ENCODE data around the gene GAB3. TPM values are rescaled to one million over a fixed set of nuclear protein-coding genes. Genes with fewer than 3 reads are reported as not detected.

GAB3 gene
- total RNA-seq, 1 experiment from 2014 or later, result not detected

- peaks cover 11% of the 10 kb centered on the region for H3K27me3 Mint-ChIP-seq (ENCODE audit: insufficient read depth, unreplicated experiment)
- TF ChIP-seq CTCF (IDR thresholded peaks at IDR 0.05; ENCODE audit: insufficient read depth in 1 of 2, low read depth in 1 of 2, low read length in 1 of 2, severe bottlenecking in 1 of 2, unreplicated experiment in 1 of 2), result no peak
- no peaks in the 10 kb centered on the region for H3K4me1 Mint-ChIP-seq (ENCODE audit: low read depth, unreplicated experiment)
- no peak overlapping the region for H3K27ac Mint-ChIP-seq (ENCODE audit: unreplicated experiment)
- Histone ChIP-seq H3K27me3 (replicated peaks; ENCODE audit: control insufficient read depth, insufficient read depth, low read length) (no peaks in the 10 kb centered on the region; the same call in 1 of the 2 replicates), H3K36me3 (ENCODE audit: control insufficient read depth, insufficient read depth, low read length) (no peaks in the 10 kb centered on the region), H3K9me3 (no peaks in the 10 kb centered on the region), H3K4me3 (ENCODE audit: low read depth, low read length) (no peak overlapping the region), H3K4me1 (no peaks in the 10 kb centered on the region)
- H3K9me3 Mint-ChIP-seq (ENCODE audit: unreplicated experiment), result no peaks in the 10 kb centered on the region
- CTCF ChIA-PET, result no interaction called here
- no peak for DNase-seq
- H3K4me3 Mint-ChIP-seq (ENCODE audit: unreplicated experiment), result no peak overlapping the region
- no peaks in the 10 kb centered on the region for H3K36me3 Mint-ChIP-seq (ENCODE audit: insufficient read depth, unreplicated experiment)
- intact Hi-C loops (cut with micrococcal nuclease; ENCODE audit: unreplicated experiment), result no loop called here
- BruUV-seq (replicated peaks), result no TSS peak
- POLR2A ChIA-PET, result no interaction called here
Measured at GRCh38 chrX:154737136-154737535, 13.7 kb downstream of the GAB3 start.

GRCh38 chrX:154735695-154736393 lies 15.0 kb downstream of the GAB3 start:
- Histone ChIP-seq H3K4me3 (ENCODE audit: low read depth, low read length) (no peak overlapping the region), H3K9me3 (no peaks in the 10 kb centered on the region), H3K36me3 (ENCODE audit: control insufficient read depth, insufficient read depth, low read length) (no peaks in the 10 kb centered on the region), H3K27me3 (replicated peaks; ENCODE audit: control insufficient read depth, insufficient read depth, low read length) (no peaks in the 10 kb centered on the region; the same call in 1 of the 2 replicates), H3K4me1 (no peaks in the 10 kb centered on the region)
- H3K27ac Mint-ChIP-seq (ENCODE audit: unreplicated experiment), result no peak overlapping the region
- no TSS peak for BruUV-seq (replicated peaks)
- no peak for DNase-seq
- TF ChIP-seq CTCF (IDR thresholded peaks at IDR 0.05; ENCODE audit: insufficient read depth in 1 of 2, low read depth in 1 of 2, low read length in 1 of 2, severe bottlenecking in 1 of 2, unreplicated experiment in 1 of 2), result no peak
- POLR2A ChIA-PET, result no interaction called here
- no peaks in the 10 kb centered on the region for H3K36me3 Mint-ChIP-seq (ENCODE audit: insufficient read depth, unreplicated experiment)
- no peaks in the 10 kb centered on the region for H3K9me3 Mint-ChIP-seq (ENCODE audit: unreplicated experiment)
- intact Hi-C loops (cut with micrococcal nuclease; ENCODE audit: unreplicated experiment), result no loop called here
- H3K4me3 Mint-ChIP-seq (ENCODE audit: unreplicated experiment), result no peak overlapping the region
- no peaks in the 10 kb centered on the region for H3K4me1 Mint-ChIP-seq (ENCODE audit: low read depth, unreplicated experiment)
- peaks cover 14% of the 10 kb centered on the region for H3K27me3 Mint-ChIP-seq (ENCODE audit: insufficient read depth, unreplicated experiment)
- CTCF ChIA-PET, result no interaction called here

GRCh38 chrX:154734061-154734781 lies 16.7 kb downstream of the GAB3 start:
- Mint-ChIP-seq H3K27me3 (ENCODE audit: insufficient read depth, unreplicated experiment) (peaks cover 14% of the 10 kb centered on the region), H3K4me3 (ENCODE audit: unreplicated experiment) (no peak overlapping the region), H3K27ac (ENCODE audit: unreplicated experiment) (no peak overlapping the region), H3K36me3 (ENCODE audit: insufficient read depth, unreplicated experiment) (no peaks in the 10 kb centered on the region), H3K9me3 (ENCODE audit: unreplicated experiment) (no peaks in the 10 kb centered on the region), H3K4me1 (ENCODE audit: low read depth, unreplicated experiment) (no peaks in the 10 kb centered on the region)
- Histone ChIP-seq H3K27me3 (replicated peaks; ENCODE audit: control insufficient read depth, insufficient read depth, low read length) (no peaks in the 10 kb centered on the region; the same call in 1 of the 2 replicates), H3K4me3 (ENCODE audit: low read depth, low read length) (no peak overlapping the region), H3K4me1 (no peaks in the 10 kb centered on the region), H3K9me3 (no peaks in the 10 kb centered on the region), H3K36me3 (ENCODE audit: control insufficient read depth, insufficient read depth, low read length) (no peaks in the 10 kb centered on the region)
- no peak for DNase-seq
- TF ChIP-seq CTCF (IDR thresholded peaks at IDR 0.05; ENCODE audit: insufficient read depth in 1 of 2, low read depth in 1 of 2, low read length in 1 of 2, severe bottlenecking in 1 of 2, unreplicated experiment in 1 of 2), result no peak
- ChIA-PET POLR2A (no interaction called here), CTCF (no interaction called here)
- intact Hi-C loops (cut with micrococcal nuclease; ENCODE audit: unreplicated experiment), result no loop called here
- BruUV-seq (replicated peaks), result no TSS peak

Data from Caco-2 (cell line).